ENCODE data around the gene TCF3.

The TCF3 gene

DNA sequence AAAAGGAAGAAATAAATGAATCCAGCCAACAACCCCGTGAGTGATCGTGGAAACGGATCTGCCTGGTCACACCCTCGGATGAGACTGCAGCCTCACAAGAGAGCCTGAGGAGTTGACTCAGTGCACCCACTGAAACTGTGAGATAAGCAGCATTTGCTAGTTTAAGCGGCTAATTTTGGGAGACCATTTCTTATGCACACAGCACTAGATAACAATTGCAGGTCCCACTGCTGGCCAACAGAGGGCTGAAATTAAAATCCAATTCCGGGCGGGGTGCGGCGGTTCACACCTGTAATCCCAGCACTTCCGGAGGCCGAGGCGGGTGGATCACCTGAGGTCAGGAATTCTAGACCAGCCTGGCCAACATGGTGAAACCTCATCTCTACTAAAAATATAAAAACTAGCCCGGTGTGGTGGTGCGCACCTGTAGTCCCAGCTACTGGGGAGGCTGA lies 50.8 kb downstream of the TCF3 start:
- Histone ChIP-seq H3K27ac (no peak overlapping the region), H3K4me1 (peaks cover 0 to 36% (median 28%) of the 10 kb centered on the region in 4 donors), H3K4me3 (no peak overlapping the region), H3K27me3 (no peaks in the 10 kb centered on the region), H3K9me3 (no peaks in the 10 kb centered on the region), H3K36me3 (peaks cover 17 to 43% (median 39%) of the 10 kb centered on the region in 3 donors)
- no peak for DNase-seq
- intact Hi-C loops (cut with DNase I; ENCODE audit: low total_unique reads), result no loop called here
- TF ChIP-seq CTCF (IDR thresholded peaks at IDR 0.05), result no peak

DNA sequence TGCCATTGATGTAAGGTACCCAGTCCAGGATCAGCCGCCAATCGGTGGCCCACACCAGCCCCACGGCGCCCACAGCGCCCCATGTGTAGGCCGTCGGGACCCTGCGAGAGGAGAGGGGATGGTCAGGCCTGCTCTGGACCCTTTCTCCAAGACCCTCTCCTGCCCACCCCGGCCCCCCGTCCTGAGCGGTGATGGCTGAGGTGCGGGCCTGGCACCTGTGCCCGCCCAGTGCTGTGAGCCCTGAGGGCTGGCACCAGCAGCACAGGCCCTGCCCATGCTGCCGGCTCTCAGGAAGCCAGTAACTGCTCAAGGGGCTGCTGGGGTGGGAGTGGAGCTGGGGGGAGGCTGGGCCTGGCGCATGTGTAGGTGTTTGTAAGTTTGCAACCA lies 53.0 kb downstream of the TCF3 start:
- intact Hi-C loops (cut with DNase I; ENCODE audit: low total_unique reads), result no loop called here
- Histone ChIP-seq H3K36me3 (peaks cover 20 to 65% (median 42%) of the 10 kb centered on the region in 3 donors), H3K9me3 (no peaks in the 10 kb centered on the region), H3K4me3 (no peak overlapping the region), H3K27ac (no peak overlapping the region), H3K27me3 (no peaks in the 10 kb centered on the region), H3K4me1 (peaks cover 0 to 24% (median 17%) of the 10 kb centered on the region in 4 donors)
- TF ChIP-seq CTCF (IDR thresholded peaks at IDR 0.05), result no peak
- DNase-seq, result no peak

DNA sequence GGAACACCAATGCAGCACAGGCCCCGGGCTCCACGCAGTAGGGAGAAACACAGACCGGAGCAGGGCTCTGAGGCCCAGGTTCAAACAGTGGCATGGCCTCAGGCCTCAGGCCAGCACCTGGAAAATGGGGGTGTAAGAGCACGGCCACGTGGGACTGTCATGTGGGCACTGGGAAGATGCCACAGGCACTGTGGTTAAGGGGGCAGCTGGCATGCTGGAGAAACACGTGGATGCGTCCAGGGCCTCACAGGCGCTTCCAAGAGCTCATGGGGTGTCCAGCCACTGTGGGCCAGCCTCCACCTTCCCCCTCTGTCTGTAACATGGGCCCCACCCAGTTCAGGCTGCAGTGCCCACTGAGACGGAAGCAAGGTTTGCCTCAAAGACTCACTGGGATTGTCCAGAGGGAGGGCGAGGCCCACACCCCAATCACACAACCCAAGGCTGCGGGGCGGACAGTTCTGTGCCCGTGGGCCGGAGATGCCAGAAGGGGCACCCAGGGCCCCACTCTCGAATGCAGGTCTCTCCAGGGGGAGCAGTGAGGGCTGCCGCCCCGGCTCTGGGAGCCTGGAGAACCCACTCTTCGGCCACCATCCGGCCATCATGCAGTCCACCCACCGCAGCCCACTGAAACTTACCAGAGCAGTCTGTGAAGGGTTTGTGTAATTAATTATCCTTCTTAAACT lies 53.5 kb downstream of the TCF3 start:
- no peaks in the 10 kb centered on the region for H3K27me3 ChIP-seq
- no peak overlapping the region for H3K27ac ChIP-seq
- H3K4me1 ChIP-seq, result peaks cover 0 to 19% (median 12%) of the 10 kb centered on the region in 4 donors
- no peaks in the 10 kb centered on the region for H3K9me3 ChIP-seq
- DNase-seq, result no peak
- no peak overlapping the region for H3K4me3 ChIP-seq
- TF ChIP-seq CTCF (IDR thresholded peaks at IDR 0.05), result no peak
- intact Hi-C loops (cut with DNase I; ENCODE audit: low total_unique reads), result no loop called here
- peaks cover 20 to 67% (median 42%) of the 10 kb centered on the region in 3 donors for H3K36me3 ChIP-seq

DNA sequence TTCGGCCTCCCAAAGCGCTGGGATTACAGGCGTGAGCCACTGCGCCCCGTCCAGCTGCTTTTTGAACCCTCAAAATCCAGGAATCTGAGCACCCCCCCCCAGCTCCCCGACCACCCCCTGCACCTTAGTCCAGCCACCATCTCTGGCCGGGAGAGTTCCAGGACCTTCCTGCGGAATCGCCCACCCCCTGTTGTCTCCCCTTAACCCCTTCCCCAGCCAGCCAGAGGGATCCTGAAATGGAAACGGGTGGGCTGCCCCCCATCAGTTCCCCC lies 59.0 kb downstream of the TCF3 start:
- no peak for DNase-seq
- Histone ChIP-seq H3K4me1 (peaks cover 0 to 33% (median 23%) of the 10 kb centered on the region in 4 donors), H3K4me3 (peak overlapping the region; percentile 58 to 71), H3K36me3 (peaks cover 16 to 42% (median 22%) of the 10 kb centered on the region in 3 donors), H3K27me3 (no peaks in the 10 kb centered on the region), H3K9me3 (no peaks in the 10 kb centered on the region), H3K27ac (peak overlapping the region in 1 of 2 donors; percentile 72)
- intact Hi-C loops (cut with DNase I; ENCODE audit: low total_unique reads), result no loop called here
- TF ChIP-seq CTCF (IDR thresholded peaks at IDR 0.05), result no peak

DNA sequence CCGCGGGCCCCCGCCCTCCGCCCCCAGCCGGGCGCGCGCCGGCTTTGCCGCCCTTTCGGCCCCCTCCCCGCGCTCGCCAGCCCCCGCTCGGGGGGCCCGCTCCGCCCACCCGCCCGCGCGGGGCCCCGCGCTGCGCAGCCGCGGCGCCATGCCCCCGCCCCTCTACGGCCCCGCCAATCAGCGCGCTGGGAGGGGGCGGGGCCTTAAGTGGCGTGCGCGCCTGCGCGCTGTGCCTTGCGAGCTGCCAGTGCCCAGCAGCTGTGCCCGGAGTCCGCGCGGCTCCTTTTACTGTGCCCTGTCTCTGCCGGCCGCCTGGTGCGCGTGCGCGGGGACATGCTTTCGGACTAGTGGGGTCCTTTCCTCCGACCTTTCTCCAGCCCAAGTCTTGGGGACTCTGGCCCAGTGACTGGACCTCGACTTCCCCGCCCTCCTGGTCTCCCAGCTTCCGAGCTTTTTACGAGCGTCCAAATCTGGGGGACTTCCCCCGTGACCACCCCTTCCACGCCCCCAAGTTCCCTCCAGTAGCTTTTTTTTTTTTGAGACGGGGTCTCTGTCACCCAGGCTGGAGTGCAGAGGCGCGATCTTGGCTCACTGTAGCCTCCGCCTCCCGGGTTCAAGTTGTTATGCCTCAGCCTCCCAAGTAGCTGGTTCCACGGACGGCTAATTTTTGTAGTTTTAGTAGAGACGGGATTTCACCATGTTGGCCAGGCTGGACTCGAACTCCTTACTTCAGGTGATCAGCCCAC lies 59.5 kb downstream of the TCF3 start, which contains the start of gene MBD3:
Gene MBD3, minus strand, starts transcription at position 111 of the 746 bp plus-strand sequence. CDS start 234 bp downstream, outside the sequence.
- H3K27ac ChIP-seq, result peak within 1 kb of the TSS; percentile 83 to 89
- peak; percentile 17 to 43 for TF ChIP-seq CTCF (IDR thresholded peaks at IDR 0.05)
- peaks cover 0 to 33% (median 23%) of the 10 kb centered on the region in 4 donors for H3K4me1 ChIP-seq
- DNase-seq, result peak; percentile 90 to 96
- H3K4me3 ChIP-seq, result peak within 1 kb of the TSS; percentile 58 to 71
- intact Hi-C loops (cut with DNase I; ENCODE audit: low total_unique reads), result no loop called here
- H3K36me3 ChIP-seq, result peaks cover 11 to 37% (median 17%) of the 10 kb centered on the region in 3 donors
- H3K27me3 ChIP-seq, result no peaks in the 10 kb centered on the region
- H3K9me3 ChIP-seq, result no peaks in the 10 kb centered on the region

All from tibial artery (tissue), 4 donors.